ENCODE measurements around the gene F2RL2. TPM values are rescaled to one million over a fixed set of nuclear protein-coding genes. Genes with fewer than 3 reads are reported as not detected.

The F2RL2 gene
- total RNA-seq, 1 experiment from 2014 or later = 0.11 TPM

DNA sequence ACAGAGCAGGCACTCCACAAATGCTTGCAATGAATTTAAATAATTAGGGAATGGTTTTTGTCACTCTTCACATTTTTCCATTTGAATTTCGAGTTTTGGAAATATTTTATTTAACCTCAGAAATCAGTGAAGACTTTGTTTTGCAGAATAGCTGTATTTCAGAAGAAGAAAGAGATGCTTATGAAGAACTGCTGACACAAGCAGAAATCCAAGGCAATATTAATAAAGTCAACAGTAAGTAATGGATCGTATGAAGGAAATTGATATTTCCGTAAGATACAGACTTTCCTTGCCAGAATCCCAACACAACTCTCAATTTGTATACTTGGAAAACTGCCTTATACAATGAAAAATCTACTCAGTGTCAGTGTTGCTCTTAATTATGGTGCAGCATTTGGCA is 30.5 kb downstream of the F2RL2 start:
- Histone ChIP-seq H3K9ac (ENCODE audit: low read length) (no peak overlapping the region), H3K27me3 (ENCODE audit: low read length) (peaks cover 28% of the 10 kb centered on the region), H3K4me2 (ENCODE audit: low read length) (no peak overlapping the region), H2AFZ (ENCODE audit: low read length) (no peak overlapping the region), H3K36me3 (ENCODE audit: low read depth, low read length) (no peaks in the 10 kb centered on the region), H3K9me3 (ENCODE audit: low read length) (no peaks in the 10 kb centered on the region), H3F3A (ENCODE audit: low read length, unreplicated experiment) (no peaks in the 10 kb centered on the region), H3K79me2 (ENCODE audit: low read length) (no peaks in the 10 kb centered on the region), H4K20me1 (ENCODE audit: low read length) (no peaks in the 10 kb centered on the region), H3K9me2 (replicated peaks; ENCODE audit: low read length) (no peaks in the 10 kb centered on the region), H3K4me3 (ENCODE audit: low read length) (no peak overlapping the region), H3K27ac (ENCODE audit: low read length) (no peak overlapping the region), H3K4me1 (ENCODE audit: insufficient read depth, low read length) (no peaks in the 10 kb centered on the region)
- DNase-seq = no peak
- intact Hi-C loops (cut with micrococcal nuclease) = no loop called here
- TF ChIP-seq, protein P1, sequence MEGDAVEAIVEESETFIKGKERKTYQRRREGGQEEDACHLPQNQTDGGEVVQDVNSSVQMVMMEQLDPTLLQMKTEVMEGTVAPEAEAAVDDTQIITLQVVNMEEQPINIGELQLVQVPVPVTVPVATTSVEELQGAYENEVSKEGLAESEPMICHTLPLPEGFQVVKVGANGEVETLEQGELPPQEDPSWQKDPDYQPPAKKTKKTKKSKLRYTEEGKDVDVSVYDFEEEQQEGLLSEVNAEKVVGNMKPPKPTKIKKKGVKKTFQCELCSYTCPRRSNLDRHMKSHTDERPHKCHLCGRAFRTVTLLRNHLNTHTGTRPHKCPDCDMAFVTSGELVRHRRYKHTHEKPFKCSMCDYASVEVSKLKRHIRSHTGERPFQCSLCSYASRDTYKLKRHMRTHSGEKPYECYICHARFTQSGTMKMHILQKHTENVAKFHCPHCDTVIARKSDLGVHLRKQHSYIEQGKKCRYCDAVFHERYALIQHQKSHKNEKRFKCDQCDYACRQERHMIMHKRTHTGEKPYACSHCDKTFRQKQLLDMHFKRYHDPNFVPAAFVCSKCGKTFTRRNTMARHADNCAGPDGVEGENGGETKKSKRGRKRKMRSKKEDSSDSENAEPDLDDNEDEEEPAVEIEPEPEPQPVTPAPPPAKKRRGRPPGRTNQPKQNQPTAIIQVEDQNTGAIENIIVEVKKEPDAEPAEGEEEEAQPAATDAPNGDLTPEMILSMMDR (conservative IDR thresholded peaks at IDR 0.05; ENCODE audit: low read depth, low read length) = no peak
- TF ChIP-seq EZH2phosphoT487 (IDR thresholded peaks at IDR 0.05; ENCODE audit: borderline replicate concordance, low read length) (no peak), EZH2 (IDR thresholded peaks at IDR 0.05; ENCODE audit: low read length, unreplicated experiment) (no peak)
- ChIA-PET CTCF (no interaction called here), POLR2A (ENCODE audit: unreplicated experiment) (no interaction called here)
- BruUV-seq (replicated peaks) = no TSS peak
- ATAC-seq = no peak

DNA sequence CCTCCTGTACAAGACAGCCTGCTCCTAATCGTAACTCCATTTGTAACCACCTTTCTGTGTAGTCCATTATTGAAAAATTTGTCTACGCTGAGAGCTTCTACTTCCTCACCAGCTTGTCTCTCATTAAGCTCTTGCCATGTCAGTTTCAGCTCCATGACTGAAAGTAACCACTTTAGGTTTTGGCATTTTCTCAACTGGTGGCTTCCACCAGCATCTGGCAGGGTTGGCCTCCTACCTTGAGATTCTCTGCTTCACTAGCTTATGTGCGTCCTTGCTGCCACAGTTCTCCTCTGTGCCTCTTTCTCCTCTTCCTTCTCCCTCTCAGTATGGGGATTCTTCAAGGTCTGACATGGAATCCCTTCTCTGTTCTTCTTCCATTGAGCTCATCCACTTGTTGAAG is 31.8 kb downstream of the F2RL2 start:
- no peak overlapping the region for H3K4me3 ChIP-seq (ENCODE audit: low read length)
- no peaks in the 10 kb centered on the region for H3F3A ChIP-seq (ENCODE audit: low read length, unreplicated experiment)
- H3K36me3 ChIP-seq (ENCODE audit: low read depth, low read length) = no peaks in the 10 kb centered on the region
- TF ChIP-seq EZH2 (IDR thresholded peaks at IDR 0.05; ENCODE audit: low read length, unreplicated experiment) = no peak
- TF ChIP-seq, protein P1 (conservative IDR thresholded peaks at IDR 0.05; ENCODE audit: low read depth, low read length) = no peak
- no peak for TF ChIP-seq EZH2phosphoT487 (IDR thresholded peaks at IDR 0.05; ENCODE audit: borderline replicate concordance, low read length)
- intact Hi-C loops (cut with micrococcal nuclease) = no loop called here
- ChIA-PET CTCF (no interaction called here), POLR2A (ENCODE audit: unreplicated experiment) (no interaction called here)
- H3K9me2 ChIP-seq (replicated peaks; ENCODE audit: low read length) = no peaks in the 10 kb centered on the region
- H3K27me3 ChIP-seq (ENCODE audit: low read length) = peaks cover 34% of the 10 kb centered on the region
- H3K27ac ChIP-seq (ENCODE audit: low read length) = no peak overlapping the region
- BruUV-seq (replicated peaks) = no TSS peak
- H3K9me3 ChIP-seq (ENCODE audit: low read length) = no peaks in the 10 kb centered on the region
- ATAC-seq (no peak), DNase-seq (no peak)
- H3K4me2 ChIP-seq (ENCODE audit: low read length) = no peak overlapping the region
- H4K20me1 ChIP-seq (ENCODE audit: low read length) = no peaks in the 10 kb centered on the region
- no peaks in the 10 kb centered on the region for H3K4me1 ChIP-seq (ENCODE audit: insufficient read depth, low read length)
- H3K9ac ChIP-seq (ENCODE audit: low read length) = no peak overlapping the region
- H3K79me2 ChIP-seq (ENCODE audit: low read length) = no peaks in the 10 kb centered on the region
- no peak overlapping the region for H2AFZ ChIP-seq (ENCODE audit: low read length)

DNA sequence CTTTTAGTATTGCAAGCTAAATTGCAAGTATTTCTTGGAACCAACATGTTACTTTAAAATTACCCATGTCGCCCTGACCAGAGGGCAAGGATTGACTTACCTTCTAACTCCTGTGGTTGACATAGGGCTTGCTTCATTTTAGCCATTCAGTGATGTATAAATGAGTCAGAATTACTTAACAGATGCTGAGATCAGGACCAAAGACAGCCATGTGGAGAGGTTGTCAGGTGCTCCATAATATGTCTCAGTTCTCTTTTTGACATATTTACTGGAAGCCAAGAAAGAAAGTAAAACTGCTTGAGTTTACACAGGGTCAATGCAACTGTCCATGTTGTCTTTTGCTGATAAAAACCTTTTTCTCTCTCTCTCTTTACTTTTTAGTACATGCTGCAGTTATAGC is 33.2 kb downstream of the F2RL2 start:
- Histone ChIP-seq H3K36me3 (ENCODE audit: low read depth, low read length) (no peaks in the 10 kb centered on the region), H3K27ac (ENCODE audit: low read length) (no peak overlapping the region), H3K9me3 (ENCODE audit: low read length) (no peaks in the 10 kb centered on the region), H3K9me2 (replicated peaks; ENCODE audit: low read length) (no peaks in the 10 kb centered on the region), H3F3A (ENCODE audit: low read length, unreplicated experiment) (no peaks in the 10 kb centered on the region), H3K4me1 (ENCODE audit: insufficient read depth, low read length) (no peaks in the 10 kb centered on the region), H4K20me1 (ENCODE audit: low read length) (no peaks in the 10 kb centered on the region), H3K4me2 (ENCODE audit: low read length) (no peak overlapping the region), H3K9ac (ENCODE audit: low read length) (no peak overlapping the region), H2AFZ (ENCODE audit: low read length) (no peak overlapping the region), H3K4me3 (ENCODE audit: low read length) (no peak overlapping the region), H3K27me3 (ENCODE audit: low read length) (peaks cover 34% of the 10 kb centered on the region), H3K79me2 (ENCODE audit: low read length) (no peaks in the 10 kb centered on the region)
- ChIA-PET POLR2A (ENCODE audit: unreplicated experiment) (no interaction called here), CTCF (no interaction called here)
- ATAC-seq = no peak
- TF ChIP-seq EZH2phosphoT487 (IDR thresholded peaks at IDR 0.05; ENCODE audit: borderline replicate concordance, low read length) (no peak), EZH2 (IDR thresholded peaks at IDR 0.05; ENCODE audit: low read length, unreplicated experiment) (no peak)
- TF ChIP-seq, protein P1 (conservative IDR thresholded peaks at IDR 0.05; ENCODE audit: low read depth, low read length) = no peak
- no TSS peak for BruUV-seq (replicated peaks)
- intact Hi-C loops (cut with micrococcal nuclease) = no loop called here
- DNase-seq = no peak
